HG02981 (cell line): ENCODE data around the gene PPP2R2B.

Experiments used
- ATAC-seq: cut with Tn5 transposase; IDR thresholded peaks from one replicate; pipeline ENCODE4 v1.9.1; 2021; ENCODE audit warnings: mild to moderate bottlenecking, moderate library complexity; ENCODE audit not compliant: unreplicated experiment

The PPP2R2B gene

GRCh38 chr5:146878476-146879172 is at the start of gene PPP2R2B:
TSS of gene PPP2R2B (minus strand) at chr5:146878757.
- ATAC-seq: peak; percentile 26

GRCh38 chr5:146924132-146924531 is 45.6 kb upstream of the PPP2R2B start:
- no peak for ATAC-seq

- no peak for ATAC-seq
These were observed 42.7 kb upstream of the PPP2R2B start for GRCh38 chr5:146921225-146921624.

GRCh38 chr5:146920351-146920881 is 41.9 kb upstream of the PPP2R2B start:
- no peak for ATAC-seq

GRCh38 chr5:146919304-146919703 is 40.7 kb upstream of the PPP2R2B start:
- no peak for ATAC-seq

GRCh38 chr5:146917931-146918330 is 39.4 kb upstream of the PPP2R2B start:
- ATAC-seq: no peak

GRCh38 chr5:146912874-146913273 is 34.3 kb upstream of the PPP2R2B start:
- ATAC-seq: no peak

- ATAC-seq: no peak
These were observed 31.7 kb upstream of the PPP2R2B start for GRCh38 chr5:146910239-146910638.

- ATAC-seq: no peak
These were observed 30.9 kb upstream of the PPP2R2B start for GRCh38 chr5:146909255-146910068.

GRCh38 chr5:146906803-146907202 is 28.2 kb upstream of the PPP2R2B start:
- ATAC-seq: no peak

- ATAC-seq: no peak
These were observed 26.3 kb upstream of the PPP2R2B start for GRCh38 chr5:146904890-146905289.

- no peak for ATAC-seq
These were observed 25.2 kb upstream of the PPP2R2B start for GRCh38 chr5:146903789-146904188.

- no peak for ATAC-seq
These were observed 23.9 kb upstream of the PPP2R2B start for GRCh38 chr5:146902471-146902870.

- ATAC-seq: no peak
These were observed 18.5 kb upstream of the PPP2R2B start for GRCh38 chr5:146897061-146897460.

- ATAC-seq: no peak
These were observed 16.4 kb upstream of the PPP2R2B start for GRCh38 chr5:146894753-146895521.

- ATAC-seq: no peak
These were observed 15.4 kb upstream of the PPP2R2B start for GRCh38 chr5:146893991-146894390.

- ATAC-seq: no peak
These were observed 13.7 kb upstream of the PPP2R2B start for GRCh38 chr5:146892231-146892630.

GRCh38 chr5:146891511-146891910 is 13.0 kb upstream of the PPP2R2B start:
- no peak for ATAC-seq

- ATAC-seq: no peak
These were observed 12.3 kb upstream of the PPP2R2B start for GRCh38 chr5:146890731-146891440.

GRCh38 chr5:146890066-146890465 is 11.5 kb upstream of the PPP2R2B start:
- no peak for ATAC-seq

GRCh38 chr5:146889169-146889568 is 10.6 kb upstream of the PPP2R2B start:
- no peak for ATAC-seq
